AG10803 (cell line): ENCODE measurements around the gene TAS1R3.
A peak's percentile ranks its signal among the peaks of the same experiment; 100 is the strongest.

Experiments used
- DNase-seq: peaks from one replicate; pipeline ENCODE4 v3.0.0; 2010; ENCODE audit warnings: low read depth
- H3K4me3 ChIP-seq: 2 replicates; pipeline ENCODE4 v1.5.1; 2011; ENCODE audit warnings: mild to moderate bottlenecking, low read length, control low read depth
- CTCF ChIP-seq: conservative IDR thresholded peaks from 2 replicates; pipeline ENCODE4 v1.5.1; 2011; ENCODE audit warnings: mild to moderate bottlenecking, low read length, control low read depth, inconsistent platforms

Gene TAS1R3

GRCh38 chr1:1343811-1344421 is 12.8 kb downstream of the TAS1R3 start:
- no peak for DNase-seq
- no peak overlapping the region for H3K4me3 ChIP-seq

GRCh38 chr1:1344655-1345361 is 13.7 kb downstream of the TAS1R3 start:
- peak; percentile 56 for DNase-seq
- TF ChIP-seq CTCF, result peak; percentile 46
- H3K4me3 ChIP-seq, result no peak overlapping the region

More at GRCh38 chr1:1343811-1344421, 12.8 kb downstream of the TAS1R3 start:
- no peak for TF ChIP-seq CTCF

- TF ChIP-seq CTCF, result no peak
- no peak for DNase-seq
- H3K4me3 ChIP-seq, result no peak overlapping the region
Observed at GRCh38 chr1:1345384-1345783, 14.3 kb downstream of the TAS1R3 start.

GRCh38 chr1:1345860-1346500 is 14.9 kb downstream of the TAS1R3 start:
- H3K4me3 ChIP-seq, result peak overlapping the region; percentile 12
- no peak for TF ChIP-seq CTCF
- no peak for DNase-seq

- DNase-seq, result no peak
- no peak overlapping the region; the same call in 1 of the 2 replicates for H3K4me3 ChIP-seq
- TF ChIP-seq CTCF, result no peak
Observed at GRCh38 chr1:1346501-1346890, 15.4 kb downstream of the TAS1R3 start.

GRCh38 chr1:1347026-1347595 is 16.0 kb downstream of the TAS1R3 start:
- H3K4me3 ChIP-seq, result peak overlapping the region; percentile 75
- no peak for TF ChIP-seq CTCF
- no peak for DNase-seq
